Measurements from ENCODE around the gene PCDHGA3. TPM values are rescaled to one million over a fixed set of nuclear protein-coding genes. Genes with fewer than 3 reads are reported as not detected.
"Not testable (repeated sequence)": the region's sequence is repeated elsewhere in the genome, so short reads cannot be mapped to it uniquely, and the experiment has no call there.

PCDHGA3 gene
- total RNA-seq (not detected), polyA plus RNA-seq (not detected)

GRCh38 chr5:141343242-141343952 lies at the start of gene PCDHGA3:
Gene PCDHGA3 (plus strand): TSS chr5:141343829. CDS start chr5:141344034, 205 bp downstream.
- ChIA-PET CTCF (no interaction called here), POLR2A (no interaction called here)
- Histone ChIP-seq H3K27me3 (ENCODE audit: insufficient read depth, low read length, poor library complexity, severe bottlenecking) (no peaks in the 10 kb centered on the region), H3K4me1 (ENCODE audit: insufficient read depth, low read length) (no peaks in the 10 kb centered on the region), H3K9me3 (ENCODE audit: low read length) (peaks cover 4% of the 10 kb centered on the region), H3K27ac (ENCODE audit: low read depth, low read length) (no peak within 1 kb of the TSS), H3K4me3 (ENCODE audit: low read length) (no peak within 1 kb of the TSS), H3K36me3 (ENCODE audit: insufficient read depth, low read length) (no peaks in the 10 kb centered on the region)
- Mint-ChIP-seq H3K9me3 (peaks cover 14 to 70% (median 58%) of the 10 kb centered on the region in 5 donors), H3K27me3 (peaks cover 57 to 75% of the 10 kb centered on the region in 2 donors), H3K27ac (no peak within 1 kb of the TSS), H3K4me3 (peak within 1 kb of the TSS in 5 of 7 donors; percentile 44 to 74 (median 62)), H3K4me1 (no peaks in the 10 kb centered on the region), H3K36me3 (peaks cover 1 to 10% (median 3%) of the 10 kb centered on the region in 3 donors)
- DNase-seq: no peak

- no peaks in the 10 kb centered on the region for H3K4me1 Mint-ChIP-seq
- H3K4me3 ChIP-seq (ENCODE audit: low read length): no peak overlapping the region
- ChIA-PET CTCF (no interaction called here), POLR2A (no interaction called here)
- H3K9me3 ChIP-seq (ENCODE audit: low read length): peaks cover 29% of the 10 kb centered on the region
- no peak overlapping the region for H3K4me3 Mint-ChIP-seq
- H3K9me3 Mint-ChIP-seq: peaks cover 49 to 95% (median 80%) of the 10 kb centered on the region in 5 donors
- DNase-seq: no peak
- no peak overlapping the region for H3K27ac Mint-ChIP-seq
- H3K4me1 ChIP-seq (ENCODE audit: insufficient read depth, low read length): no peaks in the 10 kb centered on the region
- peaks cover 14 to 61% (median 44%) of the 10 kb centered on the region in 3 donors for H3K36me3 Mint-ChIP-seq
- H3K36me3 ChIP-seq (ENCODE audit: insufficient read depth, low read length): no peaks in the 10 kb centered on the region
- H3K27ac ChIP-seq (ENCODE audit: low read depth, low read length): no peak overlapping the region
- H3K27me3 ChIP-seq (ENCODE audit: insufficient read depth, low read length, poor library complexity, severe bottlenecking): no peaks in the 10 kb centered on the region
- H3K27me3 Mint-ChIP-seq: no peaks in the 10 kb centered on the region
These were observed 45.3 kb upstream of the PCDHGA3 start for GRCh38 chr5:141298376-141298775.

- Histone ChIP-seq H3K4me1 (ENCODE audit: insufficient read depth, low read length) (no peaks in the 10 kb centered on the region), H3K9me3 (ENCODE audit: low read length) (peaks cover 38% of the 10 kb centered on the region), H3K36me3 (ENCODE audit: insufficient read depth, low read length) (no peaks in the 10 kb centered on the region), H3K27ac (ENCODE audit: low read depth, low read length) (no peak within 1 kb of the TSS), H3K27me3 (ENCODE audit: insufficient read depth, low read length, poor library complexity, severe bottlenecking) (no peaks in the 10 kb centered on the region), H3K4me3 (ENCODE audit: low read length) (no peak within 1 kb of the TSS)
- H3K27ac Mint-ChIP-seq: no peak within 1 kb of the TSS
- no peaks in the 10 kb centered on the region for H3K4me1 Mint-ChIP-seq
- H3K36me3 Mint-ChIP-seq: peaks cover 2 to 53% (median 26%) of the 10 kb centered on the region in 3 donors
- ChIA-PET CTCF (no interaction called here), POLR2A (no interaction called here)
- H3K27me3 Mint-ChIP-seq: no peaks in the 10 kb centered on the region
- H3K9me3 Mint-ChIP-seq: peaks cover 31 to 90% (median 77%) of the 10 kb centered on the region in 5 donors
- H3K4me3 Mint-ChIP-seq: no peak within 1 kb of the TSS
- no peak for DNase-seq
These were observed 39.9 kb upstream of the PCDHGA3 start, which contains the start of gene SLC25A2 for GRCh38 chr5:141303756-141304155. Gene SLC25A2 (minus strand): TSS chr5:141304049. CDS start chr5:141303865, 184 bp downstream.

GRCh38 chr5:141306630-141307029 lies 37.0 kb upstream of the PCDHGA3 start:
- Histone ChIP-seq H3K4me1 (ENCODE audit: insufficient read depth, low read length) (no peaks in the 10 kb centered on the region), H3K27me3 (ENCODE audit: insufficient read depth, low read length, poor library complexity, severe bottlenecking) (no peaks in the 10 kb centered on the region), H3K9me3 (ENCODE audit: low read length) (peaks cover 37% of the 10 kb centered on the region), H3K36me3 (ENCODE audit: insufficient read depth, low read length) (no peaks in the 10 kb centered on the region), H3K27ac (ENCODE audit: low read depth, low read length) (no peak overlapping the region), H3K4me3 (ENCODE audit: low read length) (no peak overlapping the region)
- POLR2A ChIA-PET: no interaction called here
- no peak overlapping the region for H3K27ac Mint-ChIP-seq
- peaks cover 6 to 49% (median 29%) of the 10 kb centered on the region in 3 donors for H3K36me3 Mint-ChIP-seq
- H3K4me1 Mint-ChIP-seq: no peaks in the 10 kb centered on the region
- no peak overlapping the region for H3K4me3 Mint-ChIP-seq
- DNase-seq: no peak
- CTCF ChIA-PET: no interaction called here
- peaks cover 38 to 88% (median 85%) of the 10 kb centered on the region in 5 donors for H3K9me3 Mint-ChIP-seq
- no peaks in the 10 kb centered on the region for H3K27me3 Mint-ChIP-seq

- Mint-ChIP-seq H3K27ac (no peak overlapping the region), H3K36me3 (peaks cover 26 to 63% (median 54%) of the 10 kb centered on the region in 3 donors), H3K4me1 (peaks cover 4 to 18% (median 7%) of the 10 kb centered on the region in 3 donors), H3K9me3 (peaks cover 57 to 96% (median 93%) of the 10 kb centered on the region in 5 donors), H3K27me3 (no peaks in the 10 kb centered on the region), H3K4me3 (no peak overlapping the region)
- peaks cover 43% of the 10 kb centered on the region for H3K9me3 ChIP-seq (ENCODE audit: low read length)
- no peaks in the 10 kb centered on the region for H3K36me3 ChIP-seq (ENCODE audit: insufficient read depth, low read length)
- H3K27me3 ChIP-seq (ENCODE audit: insufficient read depth, low read length, poor library complexity, severe bottlenecking): no peaks in the 10 kb centered on the region
- H3K4me3 ChIP-seq (ENCODE audit: low read length): no peak overlapping the region
- CTCF ChIA-PET: interaction anchor here (1.7 kb wide), 1 partner anchor 11 kb away, joined by 4 read pairs; no protein-coding TSS in a partner anchor
- POLR2A ChIA-PET: no interaction called here
- H3K4me1 ChIP-seq (ENCODE audit: insufficient read depth, low read length): no peaks in the 10 kb centered on the region
- no peak for DNase-seq
- no peak overlapping the region for H3K27ac ChIP-seq (ENCODE audit: low read depth, low read length)
These were observed 29.9 kb upstream of the PCDHGA3 start for GRCh38 chr5:141313711-141314110.

GRCh38 chr5:141316963-141317362 lies 26.7 kb upstream of the PCDHGA3 start:
- H3K9me3 ChIP-seq (ENCODE audit: low read length): peaks cover 58% of the 10 kb centered on the region
- H3K36me3 ChIP-seq (ENCODE audit: insufficient read depth, low read length): peaks cover 12% of the 10 kb centered on the region
- H3K4me3 ChIP-seq (ENCODE audit: low read length); DNase-seq; H3K27me3 ChIP-seq (ENCODE audit: insufficient read depth, low read length, poor library complexity, severe bottlenecking); H3K27ac ChIP-seq (ENCODE audit: low read depth, low read length); H3K27ac Mint-ChIP-seq; H3K27me3 Mint-ChIP-seq: not testable (repeated sequence)
- H3K4me3 Mint-ChIP-seq: peak overlapping the region in 1 of 7 donors; percentile 36
- H3K9me3 Mint-ChIP-seq: peaks cover 60 to 99% (median 96%) of the 10 kb centered on the region in 5 donors
- POLR2A ChIA-PET: interaction anchor here (0.7 kb wide), 1 partner anchor 14 kb away, joined by 8 read pairs; no protein-coding TSS in a partner anchor
- CTCF ChIA-PET: interaction anchor here (0.8 to 5.2 kb wide), 2 partner anchors 196 to 247 kb away, joined by 3 to 35 read pairs; no protein-coding TSS in a partner anchor
- H3K36me3 Mint-ChIP-seq: peaks cover 34 to 73% (median 69%) of the 10 kb centered on the region in 3 donors
- H3K4me1 ChIP-seq (ENCODE audit: insufficient read depth, low read length): peaks cover 16% of the 10 kb centered on the region
- H3K4me1 Mint-ChIP-seq: peaks cover 26 to 49% (median 31%) of the 10 kb centered on the region in 3 donors

GRCh38 chr5:141319202-141319601 lies 24.4 kb upstream of the PCDHGA3 start:
- Histone ChIP-seq H3K4me1 (ENCODE audit: insufficient read depth, low read length) (peaks cover 16% of the 10 kb centered on the region), H3K9me3 (ENCODE audit: low read length) (peaks cover 53% of the 10 kb centered on the region), H3K36me3 (ENCODE audit: insufficient read depth, low read length) (peaks cover 12% of the 10 kb centered on the region), H3K4me3 (ENCODE audit: low read length) (peak overlapping the region; percentile 96), H3K27me3 (ENCODE audit: insufficient read depth, low read length, poor library complexity, severe bottlenecking) (no peaks in the 10 kb centered on the region), H3K27ac (ENCODE audit: low read depth, low read length) (no peak overlapping the region)
- ChIA-PET CTCF (interaction anchor here (1.4 to 5.2 kb wide), 11 partner anchors 11 to 318 kb away, joined by 4 to 35 read pairs (median 12); partner anchors contain the start of genes HDAC3, PCDHGA1, PCDHGB2 and RELL2), POLR2A (no interaction called here)
- no peak for DNase-seq
- Mint-ChIP-seq H3K36me3 (peaks cover 29 to 56% (median 55%) of the 10 kb centered on the region in 3 donors), H3K4me1 (peaks cover 26 to 56% (median 31%) of the 10 kb centered on the region in 3 donors), H3K9me3 (peaks cover 52 to 90% (median 81%) of the 10 kb centered on the region in 5 donors), H3K4me3 (peak overlapping the region in 5 of 7 donors; percentile 23 to 97 (median 95)), H3K27me3 (peaks cover 0 to 4% of the 10 kb centered on the region in 2 donors), H3K27ac (peak overlapping the region in 2 of 8 donors; percentile 59 to 88)

- H3K36me3 ChIP-seq (ENCODE audit: insufficient read depth, low read length): peaks cover 12% of the 10 kb centered on the region
- Mint-ChIP-seq H3K36me3 (peaks cover 28 to 54% (median 50%) of the 10 kb centered on the region in 3 donors), H3K4me3 (peak overlapping the region; percentile 91 to 99 (median 95)), H3K27me3 (peaks cover 3 to 4% of the 10 kb centered on the region in 2 donors), H3K9me3 (peaks cover 47 to 85% (median 77%) of the 10 kb centered on the region in 5 donors), H3K27ac (peak overlapping the region in 6 of 8 donors; percentile 58 to 99 (median 99)), H3K4me1 (peaks cover 26 to 56% (median 31%) of the 10 kb centered on the region in 3 donors)
- H3K27ac ChIP-seq (ENCODE audit: low read depth, low read length): no peak overlapping the region
- peak overlapping the region; percentile 96 for H3K4me3 ChIP-seq (ENCODE audit: low read length)
- DNase-seq: no peak
- H3K4me1 ChIP-seq (ENCODE audit: insufficient read depth, low read length): peaks cover 16% of the 10 kb centered on the region
- H3K27me3 ChIP-seq (ENCODE audit: insufficient read depth, low read length, poor library complexity, severe bottlenecking): no peaks in the 10 kb centered on the region
- POLR2A ChIA-PET: interaction anchor here (0.8 to 1.8 kb wide), 7 partner anchors 9 to 672 kb away, joined by 3 to 8 read pairs (median 5); partner anchors contain the start of genes HDAC3, IK, NDUFA2 and PCDHGA1
- peaks cover 53% of the 10 kb centered on the region for H3K9me3 ChIP-seq (ENCODE audit: low read length)
- CTCF ChIA-PET: interaction anchor here (0.9 to 5.2 kb wide), 25 partner anchors 10 to 318 kb away, joined by 3 to 35 read pairs (median 4); partner anchors contain the start of genes DIAPH1, HDAC3, PCDHGA1 and PCDHGA11
These were observed 23.9 kb upstream of the PCDHGA3 start for GRCh38 chr5:141319699-141320098.
